Measurements from ENCODE around the gene KIF3B.
"Not testable (repeated sequence)": the region's sequence is repeated elsewhere in the genome, so short reads cannot be mapped to it uniquely, and the experiment has no call there.

Gene KIF3B

GRCh38 chr20:32383441-32383840 is 106.0 kb downstream of the KIF3B start:
- H3K36me3 ChIP-seq (ENCODE audit: insufficient read depth, low read depth, low read length) = not testable (repeated sequence)

More at GRCh38 chr20:32383441-32383840, 106.0 kb downstream of the KIF3B start:
- not testable (repeated sequence) for H3K4me3 ChIP-seq (ENCODE audit: low read length); H3K9ac ChIP-seq (ENCODE audit: low read depth, low read length); H3K9me3 ChIP-seq (ENCODE audit: insufficient read depth, low read depth, low read length); H3K27ac ChIP-seq (ENCODE audit: low read length); H3K27me3 ChIP-seq (ENCODE audit: insufficient read depth, low read length); H3K4me1 ChIP-seq (ENCODE audit: insufficient read depth, low read length)

Data from iPS-20b (cell line).